Esophagus muscularis mucosa (tissue), 4 donors: ENCODE data around the gene SPAG16.

Experiments
- EP300 ChIP-seq: sonication (generic); formaldehyde crosslinking; IDR thresholded peaks from one replicate; pipeline ENCODE4 v1.6.1; 2017; ENCODE audit warnings: antibody characterized with exemption
- POLR2AphosphoS5 ChIP-seq, 2 donors: sonication (generic); formaldehyde crosslinking; IDR thresholded peaks; one replicate each; pipeline ENCODE4 v1.6.1; 2017; ENCODE audit warnings: antibody characterized with exemption in 2 of 2
- TF ChIP-seq, protein P1 (sequence below), 3 experiments: fragments of 200-600 bp in 2 of 3; fragments of 450-650 bp in 1 of 3; sonication (generic) in 2 of 3; IDR thresholded peaks; one replicate each; pipeline ENCODE4 v1.5.1; 2017 to 2019; ENCODE audit warnings: antibody characterized with exemption in 3 of 3, mild to moderate bottlenecking in 2 of 3, moderate library complexity in 1 of 3

- TF ChIP-seq POLR2AphosphoS5 (IDR thresholded peaks at IDR 0.05) (no peak), EP300 (no peak)
- TF ChIP-seq, protein P1, sequence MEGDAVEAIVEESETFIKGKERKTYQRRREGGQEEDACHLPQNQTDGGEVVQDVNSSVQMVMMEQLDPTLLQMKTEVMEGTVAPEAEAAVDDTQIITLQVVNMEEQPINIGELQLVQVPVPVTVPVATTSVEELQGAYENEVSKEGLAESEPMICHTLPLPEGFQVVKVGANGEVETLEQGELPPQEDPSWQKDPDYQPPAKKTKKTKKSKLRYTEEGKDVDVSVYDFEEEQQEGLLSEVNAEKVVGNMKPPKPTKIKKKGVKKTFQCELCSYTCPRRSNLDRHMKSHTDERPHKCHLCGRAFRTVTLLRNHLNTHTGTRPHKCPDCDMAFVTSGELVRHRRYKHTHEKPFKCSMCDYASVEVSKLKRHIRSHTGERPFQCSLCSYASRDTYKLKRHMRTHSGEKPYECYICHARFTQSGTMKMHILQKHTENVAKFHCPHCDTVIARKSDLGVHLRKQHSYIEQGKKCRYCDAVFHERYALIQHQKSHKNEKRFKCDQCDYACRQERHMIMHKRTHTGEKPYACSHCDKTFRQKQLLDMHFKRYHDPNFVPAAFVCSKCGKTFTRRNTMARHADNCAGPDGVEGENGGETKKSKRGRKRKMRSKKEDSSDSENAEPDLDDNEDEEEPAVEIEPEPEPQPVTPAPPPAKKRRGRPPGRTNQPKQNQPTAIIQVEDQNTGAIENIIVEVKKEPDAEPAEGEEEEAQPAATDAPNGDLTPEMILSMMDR (IDR thresholded peaks at IDR 0.05) = no peak
Measured at GRCh38 chr2:213288913-213289700, 4.8 kb downstream of the SPAG16 start.
